Astrocyte (in vitro differentiated cells and primary cell): ENCODE data around the gene S100A6.

ENCODE experiments used
- EZH2 ChIP-seq: IDR thresholded peaks from 2 replicates; pipeline ENCODE4 v1.6.1; 2012; ENCODE audit warnings: mild to moderate bottlenecking, low read length, inconsistent platforms; ENCODE audit not compliant: insufficient read depth
- TF ChIP-seq, protein P1 (sequence below): IDR thresholded peaks from 2 replicates; pipeline ENCODE4 v1.5.1; 2011; ENCODE audit warnings: low read depth, mild to moderate bottlenecking, inconsistent platforms, low read length, moderate library complexity; ENCODE audit not compliant: insufficient read depth

GRCh38 chr1:153506831-153507413, 28.9 kb downstream of the S100A6 start:
- TF ChIP-seq EZH2, result no peak
- TF ChIP-seq, protein P1, sequence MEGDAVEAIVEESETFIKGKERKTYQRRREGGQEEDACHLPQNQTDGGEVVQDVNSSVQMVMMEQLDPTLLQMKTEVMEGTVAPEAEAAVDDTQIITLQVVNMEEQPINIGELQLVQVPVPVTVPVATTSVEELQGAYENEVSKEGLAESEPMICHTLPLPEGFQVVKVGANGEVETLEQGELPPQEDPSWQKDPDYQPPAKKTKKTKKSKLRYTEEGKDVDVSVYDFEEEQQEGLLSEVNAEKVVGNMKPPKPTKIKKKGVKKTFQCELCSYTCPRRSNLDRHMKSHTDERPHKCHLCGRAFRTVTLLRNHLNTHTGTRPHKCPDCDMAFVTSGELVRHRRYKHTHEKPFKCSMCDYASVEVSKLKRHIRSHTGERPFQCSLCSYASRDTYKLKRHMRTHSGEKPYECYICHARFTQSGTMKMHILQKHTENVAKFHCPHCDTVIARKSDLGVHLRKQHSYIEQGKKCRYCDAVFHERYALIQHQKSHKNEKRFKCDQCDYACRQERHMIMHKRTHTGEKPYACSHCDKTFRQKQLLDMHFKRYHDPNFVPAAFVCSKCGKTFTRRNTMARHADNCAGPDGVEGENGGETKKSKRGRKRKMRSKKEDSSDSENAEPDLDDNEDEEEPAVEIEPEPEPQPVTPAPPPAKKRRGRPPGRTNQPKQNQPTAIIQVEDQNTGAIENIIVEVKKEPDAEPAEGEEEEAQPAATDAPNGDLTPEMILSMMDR, result no peak
